ENCODE results near the gene ADRA2C. TPM values are rescaled to one million over a fixed set of nuclear protein-coding genes. Genes with fewer than 3 reads are reported as not detected.

ADRA2C gene
- total RNA-seq, 1 experiment from 2014 or later: 23.5 TPM

- ChIA-PET POLR2A (no interaction called here), CTCF (no interaction called here)
- Histone ChIP-seq H3K4me1 (ENCODE audit: control insufficient read depth, insufficient read depth, low read length) (no peaks in the 10 kb centered on the region), H3K27me3 (ENCODE audit: control insufficient read depth, insufficient read depth, low read length) (no peaks in the 10 kb centered on the region), H3K36me3 (ENCODE audit: control insufficient read depth, insufficient read depth, low read length) (no peaks in the 10 kb centered on the region), H3K9me3 (ENCODE audit: control insufficient read depth, insufficient read depth, low read depth, low read length) (no peaks in the 10 kb centered on the region), H3K4me3 (ENCODE audit: low read depth in 2 of 2, low read length in 2 of 2) (no peak overlapping the region), H3K27ac (ENCODE audit: low read length) (no peak overlapping the region)
- intact Hi-C loops (cut with micrococcal nuclease; ENCODE audit: unreplicated experiment): no loop called here
- ATAC-seq: no peak
- in situ Hi-C loops (cut with HindIII; ENCODE audit: low pct_unique_long_range_greater_than_20kb, low sequenced_read_pairs): no loop called here
- no TSS peak for BruUV-seq (replicated peaks)
- no peak for DNase-seq (ENCODE audit: low read depth, low spot score)
- no peak for TF ChIP-seq SIN3A (IDR thresholded peaks at IDR 0.05; ENCODE audit: borderline replicate concordance, insufficient read depth, low read depth, low read length)
- no peak for TF ChIP-seq CTCF (IDR thresholded peaks at IDR 0.05)
- TF ChIP-seq REST (IDR thresholded peaks at IDR 0.05; ENCODE audit: insufficient read depth in 1 of 2, low read depth in 2 of 2, low read length in 1 of 2): no peak
- TF ChIP-seq TCF7L2 (IDR thresholded peaks at IDR 0.05; ENCODE audit: low read depth, low read length): no peak
- TF ChIP-seq POLR2AphosphoS5 (IDR thresholded peaks at IDR 0.05; ENCODE audit: low read depth, low read length): no peak
These were observed 44.6 kb upstream of the ADRA2C start for GRCh38 chr4:3721627-3722026.

GRCh38 chr4:3722446-3723231 is 43.5 kb upstream of the ADRA2C start:
- no peaks in the 10 kb centered on the region for H3K27me3 ChIP-seq (ENCODE audit: control insufficient read depth, insufficient read depth, low read length)

More at GRCh38 chr4:3722446-3723231, 43.5 kb upstream of the ADRA2C start:
- ATAC-seq (no peak), DNase-seq (ENCODE audit: low read depth, low spot score) (no peak)
- intact Hi-C loops (cut with micrococcal nuclease; ENCODE audit: unreplicated experiment): no loop called here
- no peak overlapping the region for H3K27ac ChIP-seq (ENCODE audit: low read length)
- in situ Hi-C loops (cut with HindIII; ENCODE audit: low pct_unique_long_range_greater_than_20kb, low sequenced_read_pairs): no loop called here
- no peaks in the 10 kb centered on the region for H3K36me3 ChIP-seq (ENCODE audit: control insufficient read depth, insufficient read depth, low read length)
- no peaks in the 10 kb centered on the region for H3K4me1 ChIP-seq (ENCODE audit: control insufficient read depth, insufficient read depth, low read length)
- BruUV-seq (replicated peaks): no TSS peak
- ChIA-PET CTCF (no interaction called here), POLR2A (no interaction called here)
- no peak overlapping the region for H3K4me3 ChIP-seq (ENCODE audit: low read depth in 2 of 2, low read length in 2 of 2)
- no peaks in the 10 kb centered on the region for H3K9me3 ChIP-seq (ENCODE audit: control insufficient read depth, insufficient read depth, low read depth, low read length)
- TF ChIP-seq REST (IDR thresholded peaks at IDR 0.05; ENCODE audit: insufficient read depth in 1 of 2, low read depth in 2 of 2, low read length in 1 of 2) (no peak), CTCF (IDR thresholded peaks at IDR 0.05) (no peak), POLR2AphosphoS5 (IDR thresholded peaks at IDR 0.05; ENCODE audit: low read depth, low read length) (no peak), TCF7L2 (IDR thresholded peaks at IDR 0.05; ENCODE audit: low read depth, low read length) (no peak), SIN3A (IDR thresholded peaks at IDR 0.05; ENCODE audit: borderline replicate concordance, insufficient read depth, low read depth, low read length) (no peak)

Data from Panc1 (cell line).